Activated CD8-positive, alpha-beta T cell treated with anti-CD3 and anti-CD28 coated beads for 36 hours (primary cell): ENCODE measurements around the gene IL1RAPL2. TPM values are rescaled to one million over a fixed set of nuclear protein-coding genes. Genes with fewer than 3 reads are reported as not detected.

Source experiments
- ATAC-seq: fragments of 200-7000 bp; cut with Tn5 transposase; one replicate; pipeline ENCODE4 v1.10.0; 2021; ENCODE audit warnings: mild to moderate bottlenecking, moderate library complexity
- CTCF ChIA-PET: fragments of 350-600 bp; sonication (Branson Sonifier 250); formaldehyde crosslinking; loops from one replicate; lab custom pipeline; 2021; ENCODE audit warnings: antibody characterized with exemption; lab: Charles Lee
- POLR2A ChIA-PET: fragments of 350-600 bp; sonication (Branson Sonifier 250); formaldehyde crosslinking; loops from one replicate; lab custom pipeline; 2021; ENCODE audit warnings: antibody characterized with exemption; lab: Charles Lee
- DNase-seq: peaks from one replicate; pipeline ENCODE4 v3.0.0-alpha.2; 2020
- H3K27ac Mint-ChIP-seq: one replicate; pipeline ENCODE4 v1.8.0; 2021; ENCODE audit warnings: mild to moderate bottlenecking, mixed read lengths
- H3K27me3 Mint-ChIP-seq: one replicate; pipeline ENCODE4 v1.8.0; 2021; ENCODE audit warnings: mixed read lengths
- H3K36me3 Mint-ChIP-seq: one replicate; pipeline ENCODE4 v1.8.0; 2021; ENCODE audit warnings: low read depth, mixed read lengths
- H3K4me1 Mint-ChIP-seq: one replicate; pipeline ENCODE4 v1.8.0; 2021; ENCODE audit warnings: low read depth, mixed read lengths
- H3K4me3 Mint-ChIP-seq: one replicate; pipeline ENCODE4 v1.8.0; 2021; ENCODE audit warnings: mild to moderate bottlenecking, moderate library complexity, mixed read lengths
- H3K9me3 Mint-ChIP-seq: one replicate; pipeline ENCODE4 v1.8.0; 2021; ENCODE audit warnings: mixed read lengths
- CTCF ChIP-seq: fragments of 200-600 bp; IDR thresholded peaks from one replicate; pipeline ENCODE4 v1.8.0; 2022; ENCODE audit warnings: antibody characterized with exemption, mild to moderate bottlenecking
- intact Hi-C: fragments of 100-400 bp; cut with micrococcal nuclease; formaldehyde crosslinking; loops from one replicate; pipeline ENCODE4 v1.10.0; 2022
- total RNA-seq, 2 experiments: library from RNA; stranded (reverse); gene quantifications; one replicate each; pipeline ENCODE4 v1.2.3, GENCODE V29; 2021

IL1RAPL2 gene
- total RNA-seq, 2 experiments from 2014 or later = not detected

DNA sequence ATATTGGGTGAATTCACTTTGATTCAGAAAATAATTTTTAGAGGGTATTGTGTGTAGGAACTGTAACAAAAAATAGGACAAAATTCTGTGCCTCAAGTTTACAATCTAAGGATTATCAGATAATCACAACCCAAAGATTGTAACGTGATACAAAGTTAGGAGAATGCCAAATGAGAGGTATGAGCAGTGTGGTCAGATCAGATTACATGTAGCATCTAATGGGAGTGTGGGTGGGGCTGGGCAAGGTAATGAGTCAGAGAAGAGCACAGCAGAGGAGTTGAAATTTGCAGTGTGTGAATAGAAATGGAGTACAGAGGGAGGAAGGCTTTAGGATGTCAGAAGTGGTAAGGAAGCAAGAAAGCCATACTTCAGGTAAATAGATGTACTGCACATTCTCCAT lies 757.9 kb downstream of the IL1RAPL2 start:
- CTCF ChIA-PET = no interaction called here

DNA sequence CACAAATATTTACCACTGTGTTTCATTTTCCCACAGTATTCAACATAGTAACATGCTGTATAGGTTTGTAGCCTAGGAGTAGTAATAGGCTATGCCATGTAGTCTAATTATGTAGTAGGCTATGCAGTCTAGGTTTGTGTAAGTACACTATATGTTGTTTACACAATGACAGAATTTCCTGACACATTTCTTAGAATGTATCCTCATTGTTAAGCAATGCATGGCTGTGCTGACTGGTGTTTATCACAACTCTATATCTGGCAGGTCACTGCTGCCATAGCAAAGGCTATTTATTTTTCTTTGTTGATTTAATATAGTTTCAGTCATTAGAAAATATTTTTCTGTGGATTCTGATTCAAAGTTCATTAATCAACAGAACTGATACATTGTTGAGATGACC lies 762.8 kb downstream of the IL1RAPL2 start:
- Mint-ChIP-seq H3K36me3 (no peaks in the 10 kb centered on the region), H3K9me3 (no peaks in the 10 kb centered on the region), H3K4me3 (no peak overlapping the region), H3K4me1 (no peaks in the 10 kb centered on the region), H3K27me3 (no peaks in the 10 kb centered on the region), H3K27ac (no peak overlapping the region)
- DNase-seq (no peak), ATAC-seq (no peak)
- intact Hi-C loops = no loop called here
- ChIA-PET POLR2A (no interaction called here), CTCF (no interaction called here)
- TF ChIP-seq CTCF = no peak

More for the DNA sequence above, 757.9 kb downstream of the IL1RAPL2 start:
- Mint-ChIP-seq H3K4me1 (no peaks in the 10 kb centered on the region), H3K27ac (no peak overlapping the region), H3K27me3 (no peaks in the 10 kb centered on the region), H3K4me3 (no peak overlapping the region), H3K36me3 (no peaks in the 10 kb centered on the region), H3K9me3 (no peaks in the 10 kb centered on the region)
- ATAC-seq = no peak
- intact Hi-C loops = no loop called here
- TF ChIP-seq CTCF = no peak
- no peak for DNase-seq
- POLR2A ChIA-PET = no interaction called here

DNA sequence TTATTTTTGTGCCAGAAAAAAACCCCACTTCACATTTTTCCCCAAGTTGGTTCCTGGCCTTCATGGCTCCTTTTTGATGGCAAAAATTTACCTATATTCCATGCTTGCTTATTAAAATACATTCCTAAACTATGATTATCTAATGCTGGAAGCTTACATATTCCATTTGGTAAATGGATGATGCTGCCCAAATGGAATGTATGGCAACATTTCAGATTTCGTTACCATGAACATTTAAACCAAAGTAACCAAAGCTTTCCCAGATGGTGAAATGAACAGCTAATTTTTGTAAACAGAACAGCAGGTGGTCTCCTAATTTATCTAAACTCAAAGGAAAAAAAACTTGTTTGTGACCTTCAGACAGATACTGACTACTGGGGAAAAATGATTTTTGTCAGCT lies 765.2 kb downstream of the IL1RAPL2 start:
- POLR2A ChIA-PET = no interaction called here
- H3K27me3 Mint-ChIP-seq = no peaks in the 10 kb centered on the region
- no peak overlapping the region for H3K4me3 Mint-ChIP-seq
- no peaks in the 10 kb centered on the region for H3K9me3 Mint-ChIP-seq
- ATAC-seq = no peak
- no peaks in the 10 kb centered on the region for H3K4me1 Mint-ChIP-seq
- intact Hi-C loops = no loop called here
- DNase-seq = no peak
- CTCF ChIA-PET = no interaction called here
- H3K27ac Mint-ChIP-seq = no peak overlapping the region
- TF ChIP-seq CTCF = no peak
- no peaks in the 10 kb centered on the region for H3K36me3 Mint-ChIP-seq

DNA sequence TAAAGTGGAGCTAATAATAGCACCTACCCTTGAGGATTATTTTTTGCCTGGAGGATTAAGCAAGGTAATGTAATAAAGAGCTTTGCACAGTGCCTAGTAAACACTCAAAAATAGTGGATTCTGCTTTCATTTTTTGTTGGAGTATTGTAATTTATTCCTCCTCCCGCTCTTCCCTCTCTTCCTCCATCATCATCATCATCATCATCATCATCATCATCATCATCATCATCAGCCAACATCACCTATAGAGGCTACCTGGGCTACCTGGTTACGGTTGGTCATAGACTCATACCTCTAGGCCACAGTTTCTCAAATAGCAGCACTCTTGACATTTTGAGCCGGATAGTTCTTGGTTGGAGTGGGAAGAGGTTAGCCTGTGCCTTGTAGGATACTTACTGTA lies 781.4 kb downstream of the IL1RAPL2 start:
- CTCF ChIA-PET = no interaction called here

GRCh38 chrX:105349476-105349875 lies 783.5 kb downstream of the IL1RAPL2 start:
- H3K36me3 Mint-ChIP-seq = no peaks in the 10 kb centered on the region
- H3K4me1 Mint-ChIP-seq = no peaks in the 10 kb centered on the region
- ChIA-PET POLR2A (no interaction called here), CTCF (no interaction called here)
- no peak overlapping the region for H3K4me3 Mint-ChIP-seq
- no peaks in the 10 kb centered on the region for H3K27me3 Mint-ChIP-seq
- no peak for TF ChIP-seq CTCF
- no peak overlapping the region for H3K27ac Mint-ChIP-seq
- ATAC-seq = no peak
- intact Hi-C loops = no loop called here
- no peak for DNase-seq
- H3K9me3 Mint-ChIP-seq = no peaks in the 10 kb centered on the region

More for the DNA sequence above, 781.4 kb downstream of the IL1RAPL2 start:
- H3K4me3 Mint-ChIP-seq = no peak overlapping the region
- no peaks in the 10 kb centered on the region for H3K36me3 Mint-ChIP-seq
- H3K27ac Mint-ChIP-seq = no peak overlapping the region
- H3K9me3 Mint-ChIP-seq = no peaks in the 10 kb centered on the region
- H3K4me1 Mint-ChIP-seq = no peaks in the 10 kb centered on the region
- POLR2A ChIA-PET = no interaction called here
- H3K27me3 Mint-ChIP-seq = no peaks in the 10 kb centered on the region
- no peak for TF ChIP-seq CTCF
- DNase-seq (no peak), ATAC-seq (no peak)
- intact Hi-C loops = no loop called here
